Adrenal gland (tissue), 12 donors: ENCODE measurements around the gene TTC27. TPM values are rescaled to one million over a fixed set of nuclear protein-coding genes. Genes with fewer than 3 reads are reported as not detected.
A peak's percentile ranks its signal among the peaks of the same experiment; 100 is the strongest.

Experiments
- DNase-seq, 7 donors: peaks; one replicate each; pipeline ENCODE4 v3.0.0-alpha.2; 2019 to 2020
- H3K27ac ChIP-seq, 5 donors: fragments of 200-600 bp; sonication (generic) in 4 of 5; 1 replicate in 3 of 5; 2 replicates in 2 of 5; pipeline versions ENCODE4 v1.5.1 to v1.8.0; 2016 to 2020; ENCODE audit warnings: mild to moderate bottlenecking in 1 of 5
- H3K27me3 ChIP-seq: fragments of 200-600 bp; 2 replicates; pipeline ENCODE4 v1.8.0; 2021
- H3K36me3 ChIP-seq, 2 donors: fragments of 200-600 bp; replicated peaks in 1 of 2; 1 replicate in 1 of 2; 2 replicates in 1 of 2; pipeline versions ENCODE4 v1.5.1 to v1.8.0; 2018 to 2022
- H3K4me1 ChIP-seq, 2 donors: fragments of 200-600 bp; replicated peaks in 1 of 2; 1 replicate in 1 of 2; 2 replicates in 1 of 2; pipeline versions ENCODE4 v1.5.1 to v1.8.0; 2018 to 2021
- H3K4me3 ChIP-seq, 4 donors: fragments of 200-600 bp; sonication (generic) in 3 of 4; one replicate each; pipeline ENCODE4 v1.5.1; 2016 to 2018
- H3K9me3 ChIP-seq, 3 donors: fragments of 200-600 bp; sonication (generic) in 1 of 3; replicated peaks in 1 of 3; 1 replicate in 2 of 3; 2 replicates in 1 of 3; pipeline versions ENCODE4 v1.5.1 to v1.8.0; 2016 to 2021
- CTCF ChIP-seq, 6 experiments: fragments of 450-650 bp in 4 of 6; fragments of 200-600 bp in 2 of 6; sonication (generic) in 1 of 6; IDR thresholded peaks; 1 replicate in 5 of 6; 2 replicates in 1 of 6; pipeline versions ENCODE4 v1.5.1 to v1.8.0; 2016 to 2021; ENCODE audit warnings: antibody characterized with exemption in 6 of 6, mild to moderate bottlenecking in 2 of 6, moderate library complexity in 1 of 6
- POLR2A ChIP-seq, 2 donors: fragments of 450-650 bp; IDR thresholded peaks; one replicate each; pipeline ENCODE4 v1.6.1; 2017; ENCODE audit warnings: antibody characterized with exemption in 2 of 2, mild to moderate bottlenecking in 2 of 2, moderate library complexity in 1 of 2
- WGBS, 4 donors: extraction: QIAGEN DNeasy Blood & Tissue Kit in 2 of 4; methylation state at CpG; one replicate each; pipeline versions ENCODE4 v1.1.5 to v1.1.7; 2013 to 2017; 5-methylcytosine and 5-hydroxymethylcytosine counted together
- intact Hi-C, 2 donors: fragments of 100-400 bp; cut with DNase I; formaldehyde crosslinking; loops; one replicate each; pipeline versions ENCODE4 v1.14.1 to v1.15.0; 2022 to 2023
- polyA plus RNA-seq, 3 donors: library from polyadenylated mRNA; stranded (reverse); fragments of 200-250 nt in 2 of 3; fragments of 350-450 nt in 1 of 3; fragmentation: Illumina TruSeq in 1 of 3; extraction: RNeasy Lipid Tissue Mini Kit (QIAGEN cat#74804) in 1 of 3; gene quantifications; one replicate each; pipeline ENCODE4 v1.2.3, GENCODE V29; 2013 to 2014
- total RNA-seq, 9 donors: library from RNA; depleted of rRNA in 4 of 9; stranded (reverse); fragments of >200 nt in 4 of 9; fragments of 120-200 nt in 1 of 9; fragmentation: NEBNext Ultra II Directional in 1 of 9; extraction: Animal tissue kit (Norgen Biotek cat#: 25700) in 1 of 9; gene quantifications; one replicate each; pipeline versions ENCODE4 v1.1.0 to v1.2.4, GENCODE V29; 2013 to 2023
- donor health status: healthy with polysubstance abuse.
- donor health status: Bipolar disorder and iron deficiency.
- donor health status: DM: yes; HTN: yes; CAD: no.
- donor health status: DM: no; HTN: no; CAD: no.
- donor health status: DM: no; HTN: no; CAD: no.
- donor health status: DM: yes; HTN: yes; CAD: no.

Gene TTC27
- total and polyA plus RNA-seq, 12 donors, result 5.7 to 31.1 (median 19.8) TPM

- 55 to 63% (median 56%) methylated on average over 6 of the region's 6 CpGs for WGBS, 4 donors
- TF ChIP-seq CTCF (IDR thresholded peaks at IDR 0.05) (peak; percentile 64 to 80 (median 71)), POLR2A (IDR thresholded peaks at IDR 0.05) (no peak)
- H3K36me3 ChIP-seq, result no peaks in the 10 kb centered on the region
- H3K4me3 ChIP-seq, result no peak overlapping the region
- H3K27me3 ChIP-seq, result no peaks in the 10 kb centered on the region
- no peaks in the 10 kb centered on the region for H3K4me1 ChIP-seq
- peak in 4 of 7 donors; percentile 14 to 24 (median 19) for DNase-seq
- intact Hi-C loops, result loop anchor here (5.0 to 10.0 kb wide), 4 partner anchors 172 to 602 kb away; partner anchors contain the start of gene LTBP1 (in 2 of the 2)
- H3K9me3 ChIP-seq, result no peaks in the 10 kb centered on the region
- no peak overlapping the region for H3K27ac ChIP-seq
Observed at GRCh38 chr2:32772638-32773447, 145.0 kb downstream of the TTC27 start.

- no peak for DNase-seq
- H3K27me3 ChIP-seq, result no peaks in the 10 kb centered on the region
- no peak overlapping the region for H3K4me3 ChIP-seq
- H3K36me3 ChIP-seq, result no peaks in the 10 kb centered on the region
- no peak overlapping the region for H3K27ac ChIP-seq
- intact Hi-C loops, result loop anchor here (5.0 to 10.0 kb wide), 4 partner anchors 171 to 601 kb away; partner anchors contain the start of gene LTBP1 (in 2 of the 2)
- 73 to 94% (median 81%) methylated on average over 5 of the region's 5 CpGs for WGBS, 4 donors
- H3K9me3 ChIP-seq, result no peaks in the 10 kb centered on the region
- TF ChIP-seq POLR2A (IDR thresholded peaks at IDR 0.05), result no peak
- no peak for TF ChIP-seq CTCF (IDR thresholded peaks at IDR 0.05)
- no peaks in the 10 kb centered on the region for H3K4me1 ChIP-seq
Observed at GRCh38 chr2:32773448-32773808, 145.6 kb downstream of the TTC27 start.

- 79 to 90% (median 86%) methylated on average over 1 of the region's 1 CpG for WGBS, 4 donors
- Histone ChIP-seq H3K4me1 (no peaks in the 10 kb centered on the region), H3K27ac (no peak overlapping the region), H3K36me3 (no peaks in the 10 kb centered on the region), H3K27me3 (no peaks in the 10 kb centered on the region), H3K9me3 (peaks cover 0 to under 1% (median 0%) of the 10 kb centered on the region in 3 donors), H3K4me3 (no peak overlapping the region)
- intact Hi-C loops, result loop anchor here (10.0 kb wide), 2 partner anchors 169 to 599 kb away; partner anchors contain the start of gene LTBP1 (in 1 of the 2)
- TF ChIP-seq CTCF (IDR thresholded peaks at IDR 0.05) (no peak), POLR2A (IDR thresholded peaks at IDR 0.05) (no peak)
- DNase-seq, result no peak
Observed at GRCh38 chr2:32775954-32776353, 148.1 kb downstream of the TTC27 start.

- DNase-seq, result no peak
- H3K36me3 ChIP-seq, result no peaks in the 10 kb centered on the region
- H3K4me3 ChIP-seq, result no peak overlapping the region
- no peak overlapping the region for H3K27ac ChIP-seq
- WGBS, 4 donors, result 73 to 78% (median 73%) methylated on average over 6 of the region's 6 CpGs
- no peaks in the 10 kb centered on the region for H3K4me1 ChIP-seq
- no peaks in the 10 kb centered on the region for H3K27me3 ChIP-seq
- intact Hi-C loops, result loop anchor here (10.0 kb wide), 2 partner anchors 167 to 597 kb away; partner anchors contain the start of gene LTBP1 (in 1 of the 2)
- TF ChIP-seq POLR2A (IDR thresholded peaks at IDR 0.05), result no peak
- no peak for TF ChIP-seq CTCF (IDR thresholded peaks at IDR 0.05)
- H3K9me3 ChIP-seq, result peaks cover 0 to 5% (median 0%) of the 10 kb centered on the region in 3 donors
Observed at GRCh38 chr2:32777714-32778113, 149.9 kb downstream of the TTC27 start.
